ENCODE measurements around the gene LRRC43.

Gene LRRC43

DNA sequence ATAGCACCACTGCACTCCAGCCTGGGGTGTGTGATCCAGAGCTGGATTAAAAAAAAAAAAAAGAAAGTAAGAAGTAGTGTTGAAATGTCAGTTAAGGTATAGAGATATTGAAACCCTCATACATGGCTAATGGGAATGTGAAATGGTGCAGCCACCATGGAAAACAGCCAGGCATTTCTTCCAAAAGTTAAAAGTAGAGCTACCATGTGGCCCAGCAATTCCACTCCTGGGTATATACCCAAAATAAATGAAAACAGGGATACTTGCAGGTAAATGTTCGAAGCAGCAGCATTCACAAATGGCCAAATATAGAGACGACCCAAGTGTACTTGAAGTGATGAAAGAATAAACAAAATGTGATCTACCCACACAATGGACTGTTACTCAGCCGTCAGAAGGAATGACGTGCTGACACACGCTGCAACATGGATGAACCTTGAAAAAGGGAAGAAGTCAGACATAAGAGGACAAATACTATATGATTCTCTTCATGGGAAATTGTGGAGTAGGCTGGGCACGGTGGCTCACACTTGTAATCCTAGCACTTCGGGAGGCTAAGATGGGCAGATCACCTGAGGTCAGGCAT is 24.1 kb upstream of the LRRC43 start:
- no peak for DNase-seq (ENCODE audit: low read depth)

DNA sequence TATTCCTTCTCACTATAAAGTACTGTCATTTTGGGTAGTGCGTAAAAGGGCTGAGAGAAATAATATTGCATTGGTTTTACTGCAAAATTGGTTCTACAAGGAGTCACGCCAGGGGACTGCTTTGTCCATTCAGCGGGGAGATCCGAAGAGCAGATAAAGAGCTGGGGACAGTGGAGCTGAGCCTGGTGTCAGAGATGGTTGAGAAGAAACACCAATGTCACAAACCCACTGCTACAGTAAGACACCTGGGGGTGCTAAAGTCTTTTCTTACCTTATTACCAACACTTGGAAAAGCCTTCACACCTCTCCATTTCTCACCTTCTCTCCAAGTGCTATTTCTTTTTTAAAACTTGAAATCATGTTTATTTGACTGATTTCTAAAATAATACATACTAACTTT is 23.0 kb upstream of the LRRC43 start:
- no peak for DNase-seq (ENCODE audit: low read depth)

DNA sequence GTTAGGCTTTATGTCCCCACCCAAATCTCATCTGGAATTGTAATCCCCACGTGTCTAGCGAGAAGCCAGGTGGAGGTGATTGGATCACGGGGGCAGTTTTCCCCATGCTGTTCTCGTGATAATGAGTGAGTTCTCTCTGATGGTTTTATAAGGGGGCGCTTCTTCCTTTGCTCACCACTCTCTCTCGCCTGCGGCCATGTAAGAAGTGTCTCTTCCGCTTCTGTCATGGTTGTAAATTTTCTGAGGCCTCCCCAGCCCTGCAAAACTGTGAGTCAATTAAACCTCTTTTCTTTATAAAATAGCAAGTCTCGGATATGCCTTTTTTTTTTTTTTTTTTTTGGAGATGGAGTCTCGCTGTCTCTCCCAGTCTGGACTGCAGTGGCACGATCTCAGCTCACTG is 22.2 kb upstream of the LRRC43 start:
- DNase-seq (ENCODE audit: low read depth), result no peak

DNA sequence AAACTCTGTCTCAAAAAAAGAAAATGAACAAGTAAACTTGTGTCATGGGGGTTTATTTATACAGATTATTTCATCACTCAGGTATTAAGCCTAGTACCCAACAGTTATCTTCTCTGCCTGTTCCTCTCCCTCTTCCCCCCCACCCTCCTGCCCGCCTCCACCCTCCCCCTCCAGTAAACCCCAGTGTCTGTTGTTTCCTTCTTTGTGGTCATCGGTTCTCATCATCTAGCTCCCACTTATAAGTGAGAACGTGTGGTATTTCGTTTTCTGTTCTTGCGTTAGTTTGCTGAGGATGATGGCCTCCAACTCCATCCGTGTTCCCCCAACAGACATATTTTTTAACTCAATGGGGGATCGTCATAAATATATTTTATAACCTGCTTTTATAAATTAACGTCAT is 21.2 kb upstream of the LRRC43 start:
- DNase-seq (ENCODE audit: low read depth), result no peak

DNA sequence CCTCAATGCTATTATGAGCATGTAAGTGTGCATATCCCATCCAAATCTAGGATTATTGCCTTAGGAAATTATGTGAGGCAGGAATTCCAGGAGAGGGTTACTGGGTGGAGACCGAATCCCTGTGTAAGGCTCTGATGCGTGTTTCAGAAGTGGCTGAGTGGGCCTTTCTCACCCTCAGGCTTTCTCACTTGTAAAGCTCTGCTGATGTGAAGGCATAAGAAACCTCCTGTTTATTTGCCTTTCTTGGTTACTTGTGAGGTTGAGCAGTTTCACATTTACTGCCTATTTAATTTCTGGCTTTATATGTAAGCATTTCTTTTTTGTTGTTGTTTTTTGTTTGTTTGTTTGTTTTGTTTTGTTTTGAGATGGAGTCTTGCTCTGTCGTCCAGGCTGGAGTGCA is 19.9 kb upstream of the LRRC43 start:
- DNase-seq (ENCODE audit: low read depth), result no peak

DNA sequence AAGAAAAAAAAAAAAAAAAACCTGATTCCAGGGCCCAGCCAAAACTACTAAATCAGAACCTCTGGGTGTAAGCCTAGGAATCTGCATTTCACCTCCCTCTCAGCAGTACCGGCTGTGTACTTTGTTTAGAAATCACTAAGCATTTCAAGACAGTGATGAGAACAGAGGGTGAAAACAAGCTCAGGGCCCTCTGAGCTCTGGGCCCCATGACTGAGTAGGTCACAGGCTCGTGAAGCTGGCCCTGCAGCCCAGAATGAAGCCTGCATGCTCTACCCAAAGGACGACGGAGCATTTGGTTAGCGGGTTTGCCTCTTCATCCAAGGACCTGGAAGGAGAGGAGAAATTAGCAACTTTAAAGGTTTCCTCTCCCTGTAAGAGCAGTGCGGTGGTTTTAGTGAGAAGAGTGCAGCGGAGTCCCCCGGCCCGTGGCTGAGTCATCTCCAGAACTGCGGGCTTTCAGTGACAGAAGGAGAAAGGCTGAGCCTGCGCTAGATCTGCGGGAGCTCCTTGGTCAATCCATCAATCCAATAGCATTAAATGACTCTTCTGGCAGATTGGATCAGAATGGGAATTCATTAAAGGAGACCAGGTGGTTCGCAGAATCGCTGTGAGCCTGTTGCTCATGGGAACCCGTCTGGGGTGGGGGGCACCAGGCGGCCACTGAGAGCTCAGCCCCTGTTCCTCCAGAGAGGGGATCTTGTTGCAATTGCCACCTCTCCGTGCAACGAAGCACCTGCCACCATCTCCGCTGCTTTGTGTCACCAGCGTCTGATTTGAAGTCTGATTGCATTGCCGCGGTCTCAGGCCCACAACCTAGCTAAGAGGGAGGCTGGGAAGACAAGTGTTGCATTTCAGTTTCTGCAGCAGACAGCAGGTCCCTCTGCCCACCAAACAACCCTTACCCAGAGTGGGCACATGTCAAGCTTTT is 16.2 kb upstream of the LRRC43 start:
- no peak for DNase-seq (ENCODE audit: low read depth)

DNA sequence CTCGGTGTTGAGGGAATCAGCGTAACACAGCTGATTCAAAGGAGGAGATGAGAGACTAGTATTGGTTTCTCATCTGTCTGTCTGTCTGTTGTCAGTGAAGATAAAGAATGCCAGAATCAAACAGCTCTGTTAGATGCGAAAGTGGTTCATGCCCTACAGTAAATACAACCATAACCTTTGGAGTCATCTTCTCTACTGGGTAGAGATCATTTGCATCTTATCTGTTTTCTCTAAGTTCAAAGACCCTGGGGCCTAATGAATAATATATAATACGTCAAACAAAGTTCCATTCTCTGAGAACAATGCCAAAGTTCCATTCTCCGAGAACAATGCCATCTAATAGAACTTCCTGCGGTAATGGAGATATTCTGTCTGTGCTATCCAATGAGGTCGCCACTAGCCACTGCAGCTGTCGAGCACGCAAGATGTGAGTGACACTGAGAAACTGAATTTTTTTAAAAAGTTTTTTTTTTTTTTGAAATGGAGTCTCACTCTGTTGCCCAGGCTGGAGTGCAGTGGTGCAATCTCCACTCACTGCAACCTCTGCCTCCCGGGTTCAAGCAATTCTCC is 15.5 kb upstream of the LRRC43 start:
- DNase-seq (ENCODE audit: low read depth), result no peak

DNA sequence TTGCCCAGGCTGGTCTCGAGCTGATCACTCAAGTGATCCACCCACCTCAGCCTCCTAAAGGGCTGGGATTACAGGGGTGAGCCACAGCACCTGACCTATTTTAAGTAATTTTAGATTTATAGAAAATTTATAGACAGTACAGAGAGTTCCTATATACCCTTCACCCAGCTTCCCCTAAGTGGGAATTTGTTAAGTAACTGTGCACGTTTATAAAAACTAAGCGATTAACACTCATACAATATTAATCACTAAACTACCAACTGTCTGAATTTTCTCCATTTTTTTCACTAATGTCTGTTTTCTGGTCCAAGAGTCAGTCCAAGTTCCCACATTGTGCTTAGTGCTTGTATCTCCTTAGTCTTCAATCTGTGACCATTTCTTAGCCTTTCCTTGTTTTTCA is 14.4 kb upstream of the LRRC43 start:
- no peak for DNase-seq (ENCODE audit: low read depth)

DNA sequence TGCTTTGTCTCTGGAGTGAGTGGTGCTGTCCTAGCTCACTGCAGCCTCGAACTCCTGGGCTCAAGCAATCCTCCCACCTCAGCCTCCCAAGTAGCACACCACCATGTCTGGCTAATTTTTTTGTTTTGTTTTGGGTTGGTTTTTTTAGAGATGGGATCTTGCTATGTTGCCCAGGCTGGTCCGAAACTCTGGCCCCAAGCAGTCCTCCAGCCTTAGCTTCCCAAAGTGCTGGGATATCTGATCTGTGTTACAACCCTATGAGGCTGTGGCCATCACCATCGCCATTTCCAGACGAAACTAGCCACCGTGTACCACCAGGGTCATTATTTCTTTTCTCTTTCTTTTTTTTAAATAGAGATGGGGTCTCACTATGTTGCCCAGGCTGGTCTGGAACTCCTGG is 11.5 kb upstream of the LRRC43 start:
- no peak for DNase-seq (ENCODE audit: low read depth)

DNA sequence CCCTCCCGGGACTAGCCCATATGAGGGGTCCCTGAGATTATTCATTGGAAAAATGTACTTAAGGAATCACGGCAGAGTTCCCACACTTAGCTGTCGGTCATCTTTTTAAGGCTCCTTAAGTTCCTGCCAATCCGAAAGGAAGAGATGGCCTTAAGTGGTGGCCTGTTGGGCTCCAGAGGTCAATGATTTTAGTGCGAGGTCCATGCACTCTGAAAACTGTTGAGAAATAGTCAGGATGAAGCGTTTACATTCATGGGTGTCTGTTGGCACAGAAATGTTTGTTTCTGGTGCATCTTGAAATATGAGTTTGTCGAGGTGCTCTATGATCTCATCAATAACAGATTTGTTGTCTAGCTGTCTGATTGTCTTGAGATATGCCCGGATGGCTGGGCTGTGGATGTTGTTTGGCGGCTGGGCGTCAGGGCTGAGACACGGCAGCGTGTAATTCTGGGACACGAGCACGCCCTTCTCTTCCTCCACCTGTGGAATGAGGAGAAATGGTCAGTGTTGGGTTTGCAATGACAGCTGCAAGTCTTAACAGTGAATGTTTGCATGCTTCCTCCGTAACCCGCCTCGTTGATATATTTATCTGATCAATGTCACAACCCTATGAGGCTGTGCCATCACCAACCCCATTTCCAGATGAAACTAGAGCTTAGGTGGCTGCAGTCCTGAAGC is 10.5 kb upstream of the LRRC43 start:
- no peak for DNase-seq (ENCODE audit: low read depth)

DNA sequence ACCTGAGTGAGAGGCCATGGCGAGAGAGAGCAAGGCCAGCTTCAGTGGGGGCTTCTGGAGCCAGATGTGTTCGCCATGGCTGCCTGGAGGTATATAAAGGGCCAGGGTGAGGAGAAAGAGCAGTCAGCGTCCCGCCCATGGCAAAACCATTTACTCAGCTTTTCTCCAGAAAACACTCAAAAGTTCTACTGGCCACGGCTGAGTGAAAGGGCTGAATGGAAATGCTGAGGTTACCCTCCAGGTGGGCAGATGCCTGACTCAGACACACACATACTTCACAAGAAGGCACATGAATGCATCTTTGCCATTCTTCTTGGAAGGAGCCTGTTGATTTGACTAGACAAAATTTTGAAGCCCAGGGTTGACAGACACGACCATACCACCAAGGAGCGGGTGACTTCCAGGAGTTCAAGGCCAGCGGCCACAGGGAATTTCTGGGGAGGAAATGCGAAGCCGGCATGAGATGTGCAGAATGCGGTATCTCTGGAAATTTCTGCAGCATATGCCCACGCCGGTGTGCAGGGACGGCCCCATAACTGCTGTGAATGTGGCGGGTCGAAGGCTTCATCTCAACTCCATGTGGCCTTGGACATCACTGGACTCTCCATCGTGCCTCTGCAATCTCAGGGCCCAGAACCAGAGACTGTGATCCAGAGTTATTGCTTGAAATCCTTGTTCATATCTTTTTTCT is 8.6 kb upstream of the LRRC43 start, which contains the start of gene IL31:
IL31 (minus strand) TSS at position 67 of the 691 bp plus-strand sequence; CDS start at position 18, 49 bp downstream.
- DNase-seq (ENCODE audit: low read depth), result no peak

DNA sequence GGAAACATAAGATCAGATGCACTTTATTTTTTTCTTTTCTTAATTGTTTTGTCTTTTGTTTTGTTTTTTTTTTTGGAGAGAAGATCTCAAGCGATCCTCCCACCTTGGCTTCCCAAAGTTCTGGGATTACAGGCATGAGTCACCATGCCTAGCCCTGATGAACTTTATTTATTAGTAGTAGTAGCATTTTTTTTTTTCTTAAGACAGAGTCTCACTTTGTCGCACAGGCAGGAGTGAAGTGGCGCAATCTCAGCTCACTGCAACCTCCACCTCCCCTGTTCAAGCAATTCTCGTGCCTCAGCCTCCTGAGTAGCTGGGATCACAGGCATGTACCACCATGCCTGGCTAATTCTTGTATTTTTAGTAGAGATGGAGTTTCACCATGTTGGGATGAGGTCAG is 6.5 kb upstream of the LRRC43 start:
- DNase-seq (ENCODE audit: low read depth), result peak; percentile 13

DNA sequence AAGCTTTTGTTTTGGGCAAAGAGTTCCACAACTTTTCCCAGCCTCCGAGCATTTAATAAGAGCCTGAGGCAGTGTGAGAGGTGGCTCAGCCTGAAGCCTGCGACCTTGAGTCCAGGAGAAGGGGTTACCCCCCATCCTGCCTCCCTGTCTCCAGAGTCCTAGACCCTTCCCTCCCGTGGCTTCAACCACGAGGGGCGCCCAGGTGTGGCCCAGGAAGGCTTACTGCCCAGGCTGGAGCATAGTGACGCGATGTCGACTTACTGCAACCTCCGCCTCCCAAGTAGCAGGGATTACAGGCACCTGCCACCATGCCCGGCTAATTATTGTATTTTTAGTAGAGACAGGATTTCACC is 641 bp downstream of the LRRC43 start:
- no peak for DNase-seq (ENCODE audit: low read depth)

DNA sequence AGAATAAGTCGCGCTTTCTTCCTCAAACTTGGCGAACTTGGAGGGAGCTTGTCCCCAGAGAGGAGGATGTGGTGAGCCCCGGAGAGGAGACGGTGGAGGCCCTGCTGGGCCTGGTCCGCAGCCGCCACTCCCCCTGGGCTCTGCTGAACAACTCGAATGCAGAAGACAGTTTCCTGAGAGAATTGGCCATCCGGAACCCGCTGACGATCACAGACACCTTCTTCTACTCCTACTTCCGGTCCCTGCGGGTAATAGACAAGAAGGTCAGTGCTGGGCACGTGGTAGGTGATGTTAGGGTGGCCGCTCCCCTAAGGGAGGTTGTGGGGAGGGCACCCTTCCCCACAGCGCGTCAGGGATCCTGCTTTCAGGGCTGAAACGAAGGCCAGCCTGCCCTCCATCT is 1.6 kb downstream of the LRRC43 start:
- no peak for DNase-seq (ENCODE audit: low read depth)

DNA sequence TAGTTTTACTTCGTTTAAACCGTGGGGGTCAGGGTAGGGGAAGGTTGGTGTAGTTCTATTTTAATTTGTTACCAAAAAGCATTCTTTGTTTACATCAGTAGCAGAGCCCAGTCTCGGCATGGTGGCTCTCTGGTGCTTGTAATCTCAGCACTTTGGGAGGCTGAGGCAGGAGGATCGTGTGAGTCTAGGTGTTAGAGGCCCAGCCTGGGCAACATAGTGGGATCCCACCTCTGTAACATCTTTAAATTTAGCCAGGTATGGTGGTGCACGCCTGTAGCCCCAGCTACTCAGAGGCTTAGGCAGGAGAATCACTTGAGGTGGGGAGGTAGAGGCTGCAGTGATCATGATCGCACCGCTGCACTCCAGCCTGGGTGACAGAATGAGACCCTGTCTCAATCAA is 2.2 kb downstream of the LRRC43 start:
- no peak for DNase-seq (ENCODE audit: low read depth)

DNA sequence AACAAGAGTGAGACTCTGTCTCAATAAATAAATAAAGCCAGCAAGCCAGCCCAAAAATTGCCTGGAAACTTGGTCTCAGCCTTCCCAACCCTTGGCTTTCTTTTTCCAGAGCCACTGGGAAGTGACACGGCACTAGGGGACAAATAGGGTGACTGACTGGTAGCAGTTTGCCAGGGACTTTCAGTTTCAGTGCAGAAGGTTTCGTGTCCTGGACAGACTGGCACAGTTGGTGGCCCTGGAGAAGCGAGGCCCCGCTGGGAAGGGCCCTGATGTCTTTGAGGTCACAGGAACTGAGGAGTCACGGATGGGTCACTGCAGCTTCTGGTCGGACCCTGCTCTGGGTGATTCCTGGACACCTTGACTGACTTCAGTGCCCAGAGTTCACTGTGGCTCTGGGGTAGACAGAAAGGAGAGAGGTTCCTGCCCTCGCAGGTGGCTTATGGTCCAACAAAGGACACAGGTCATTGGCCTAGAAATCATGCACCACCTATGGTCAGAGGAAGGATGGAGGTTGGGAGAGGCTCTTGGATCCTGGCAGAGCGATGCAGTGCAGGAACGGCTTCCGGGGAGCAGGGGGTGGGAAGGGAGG is 2.7 kb downstream of the LRRC43 start:
- DNase-seq (ENCODE audit: low read depth), result no peak

DNA sequence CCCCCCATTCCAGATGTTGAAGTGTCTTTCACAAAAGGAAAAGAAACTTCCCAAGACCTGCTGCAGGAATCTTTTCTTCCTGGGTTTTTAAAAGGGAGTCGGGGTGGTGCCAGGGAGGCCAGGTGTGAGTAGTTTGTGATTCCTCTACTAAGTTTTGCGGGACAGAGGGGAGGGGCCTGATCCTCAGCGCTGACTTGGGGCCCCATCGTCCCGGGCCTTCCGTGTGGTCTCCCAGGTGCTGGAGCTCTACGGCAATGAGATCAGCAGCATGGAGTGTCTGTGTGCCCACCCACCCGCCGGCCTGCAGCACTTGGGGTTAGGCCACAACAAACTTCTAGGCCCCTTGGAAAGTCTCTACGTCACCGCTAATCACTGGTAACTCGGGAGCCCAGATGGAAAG is 4.5 kb downstream of the LRRC43 start:
- DNase-seq (ENCODE audit: low read depth), result no peak

DNA sequence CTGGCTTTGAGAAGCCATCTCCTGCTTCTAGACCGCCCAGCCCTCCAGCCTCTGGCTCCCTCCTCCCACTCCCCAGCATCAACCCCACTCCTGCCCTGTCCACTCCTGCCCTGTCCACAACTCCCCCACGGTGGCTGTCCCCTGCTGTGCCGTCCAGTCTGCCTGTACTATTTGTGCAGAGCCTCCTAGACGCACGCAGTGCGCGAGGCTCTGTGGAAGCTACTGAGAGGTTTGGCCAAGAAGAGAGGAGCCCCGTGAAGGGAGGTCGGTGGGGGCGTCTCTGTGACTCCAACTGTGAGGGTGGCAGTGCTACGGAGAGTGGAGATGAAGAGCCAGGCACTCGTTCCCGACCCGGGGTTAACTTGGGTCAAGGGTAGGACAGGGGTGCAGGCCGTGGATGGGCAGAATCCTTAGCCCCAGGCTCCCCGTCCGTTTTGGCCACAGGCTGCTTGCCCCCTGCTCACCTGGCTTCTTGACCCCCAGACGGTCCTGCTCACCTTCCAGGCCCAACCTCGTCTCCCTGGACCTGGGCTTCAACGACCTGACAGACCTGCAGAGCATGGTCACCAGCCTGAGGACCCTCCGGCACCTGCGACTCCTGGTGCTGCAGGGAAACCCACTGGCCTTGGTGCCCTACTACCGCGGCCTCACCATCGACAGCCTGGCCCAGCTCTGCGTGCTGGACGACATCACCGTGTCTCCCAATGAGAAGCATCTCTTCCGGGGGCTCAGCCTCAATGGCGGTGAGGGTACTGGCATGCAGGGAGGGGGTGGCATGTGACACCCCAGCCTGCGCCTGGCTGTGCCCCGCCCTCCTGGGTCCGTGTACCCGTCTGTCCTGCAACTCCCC is 6.9 kb downstream of the LRRC43 start:
- DNase-seq (ENCODE audit: low read depth), result no peak

DNA sequence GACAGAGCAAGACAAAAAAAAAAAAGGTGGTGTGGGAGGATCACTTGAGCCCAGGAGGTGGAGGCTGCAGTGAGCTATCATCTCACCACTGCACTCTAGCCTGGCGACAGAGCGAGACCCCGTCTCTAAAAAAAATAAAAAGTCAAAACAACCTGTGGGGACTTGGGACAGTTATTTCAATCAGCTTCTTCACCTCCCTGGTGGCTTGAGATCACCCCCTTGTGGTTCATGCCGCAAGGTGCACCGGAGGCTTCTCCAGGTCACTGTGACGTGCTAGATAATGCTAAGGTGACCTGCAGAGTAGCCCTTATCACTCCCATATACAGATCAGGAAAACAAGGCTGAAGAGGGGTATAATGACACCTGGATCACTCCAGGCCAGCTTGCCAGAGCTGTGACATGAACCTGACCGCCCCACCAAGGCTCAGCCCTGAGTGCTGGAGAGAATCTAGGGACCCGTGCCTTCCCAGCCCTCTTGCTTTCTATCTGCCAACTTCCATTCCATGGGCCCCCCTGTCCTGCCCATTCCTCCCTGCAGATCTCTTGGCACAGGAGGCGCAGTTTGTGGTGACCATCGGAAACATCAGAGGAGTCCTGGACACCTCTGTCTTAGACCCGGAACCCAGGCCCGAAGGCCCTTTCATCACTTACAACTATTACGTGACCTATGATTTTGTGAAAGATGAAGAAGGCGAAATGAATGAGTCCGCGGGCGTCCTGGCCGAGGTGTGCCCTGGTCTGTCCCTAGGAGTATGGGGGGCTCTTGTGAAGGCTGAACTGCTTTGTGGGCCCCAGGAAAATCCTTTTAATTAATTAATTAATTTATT is 8.1 kb downstream of the LRRC43 start:
- peak; percentile 62 for DNase-seq (ENCODE audit: low read depth)

DNA sequence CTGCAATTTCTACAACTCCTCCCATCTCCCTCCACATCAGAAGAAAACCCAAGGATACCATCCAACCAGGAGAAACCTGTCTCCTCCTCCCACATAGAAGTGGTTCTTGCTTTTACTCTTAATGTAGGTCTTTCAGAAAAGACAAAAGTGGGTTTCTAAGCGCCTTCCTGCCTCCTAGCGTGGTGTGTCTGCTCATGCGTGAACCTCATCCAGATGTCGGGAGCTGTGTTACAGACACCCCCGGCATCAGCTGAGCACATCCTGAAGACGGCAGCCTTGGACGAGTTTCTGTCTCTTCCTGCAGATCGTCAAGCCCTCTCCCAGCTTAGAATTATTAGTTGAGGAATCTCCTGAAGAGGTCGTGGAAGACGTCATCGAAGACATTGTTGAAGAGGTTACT is 9.5 kb downstream of the LRRC43 start:
- no peak for DNase-seq (ENCODE audit: low read depth)

Data from EH (cell line).